MG63 (cell line): Measurements from ENCODE around the gene SFR1. TPM values are rescaled to one million over a fixed set of nuclear protein-coding genes. Genes with fewer than 3 reads are reported as not detected.
"Not testable (repeated sequence)": the region's sequence is repeated elsewhere in the genome, so short reads cannot be mapped to it uniquely, and the experiment has no call there.

Experiments used
- DNase-seq: peaks from one replicate; pipeline ENCODE4 v3.0.0-alpha.2; 2020
- H3K27me3 ChIP-seq: fragments of 250-450 bp; sonication (Bioruptor Pico); 2 replicates; pipeline ENCODE4 v1.5.1; 2020; ENCODE audit warnings: mild to moderate bottlenecking, moderate library complexity
- H3K36me3 ChIP-seq: fragments of 250-450 bp; sonication (Bioruptor Pico); 2 replicates; pipeline ENCODE4 v1.5.1; 2020; ENCODE audit warnings: mild to moderate bottlenecking, moderate library complexity
- H3K4me3 ChIP-seq: fragments of 250-450 bp; sonication (Bioruptor Pico); 2 replicates; pipeline ENCODE4 v1.5.1; 2020; ENCODE audit warnings: mild to moderate bottlenecking, moderate library complexity
- H3K9me3 ChIP-seq: fragments of 250-450 bp; sonication (Bioruptor Pico); 2 replicates; pipeline ENCODE4 v1.5.1; 2020; ENCODE audit warnings: mild to moderate bottlenecking, moderate library complexity
- total RNA-seq: library from RNA; depleted of rRNA; stranded (reverse); fragments of >200 nt; shearing (Covaris generic); gene quantifications from 2 replicates; pipeline ENCODE4 v1.2.3, GENCODE V29; 2014; ENCODE audit warnings: low replicate concordance; rRNA removed

Gene SFR1
- total RNA-seq, 1 experiment from 2014 or later, result 6.6 TPM

DNA sequence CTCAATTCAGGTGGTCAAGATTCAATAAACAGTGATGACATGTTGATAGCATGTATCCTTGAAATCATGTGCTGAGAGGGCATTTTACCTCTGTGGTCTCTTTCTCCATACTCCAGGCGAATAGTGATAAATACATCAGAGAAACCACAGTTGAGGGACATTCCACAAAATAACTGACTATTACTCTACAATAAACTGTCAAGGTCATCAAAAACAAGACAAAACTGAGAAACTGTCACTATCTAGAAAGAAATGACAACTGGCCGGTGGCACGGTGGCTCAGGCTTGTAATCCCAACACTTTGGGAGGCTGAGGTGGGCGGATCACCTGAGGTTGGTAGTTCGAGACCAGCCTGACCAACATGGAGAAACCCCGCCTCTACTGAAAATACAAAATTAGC is 16.2 kb downstream of the SFR1 start:
- Histone ChIP-seq H3K36me3 (no peaks in the 10 kb centered on the region), H3K27me3 (peaks cover 18% of the 10 kb centered on the region), H3K4me3 (no peak overlapping the region), H3K9me3 (no peaks in the 10 kb centered on the region)
- no peak for DNase-seq

DNA sequence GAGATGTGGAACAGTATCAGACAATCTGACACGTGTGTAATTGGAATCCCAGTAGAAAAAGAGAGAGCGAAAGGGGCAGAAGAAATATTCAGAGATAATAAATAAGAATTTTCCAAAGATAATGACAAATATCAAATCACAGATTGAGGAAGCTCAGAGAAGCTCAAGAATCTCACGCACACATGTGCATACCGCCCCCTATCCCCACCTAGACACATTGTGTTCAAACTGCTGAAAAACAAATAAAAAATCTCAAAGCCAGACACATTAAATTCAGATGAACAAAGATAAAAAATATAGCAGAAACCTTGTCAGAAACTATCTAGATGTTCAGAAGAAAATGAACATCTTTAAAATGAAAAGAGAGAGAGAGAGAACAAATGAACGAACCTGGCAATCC is 17.2 kb downstream of the SFR1 start:
- DNase-seq, result no peak
- H3K9me3 ChIP-seq, result no peaks in the 10 kb centered on the region

DNA sequence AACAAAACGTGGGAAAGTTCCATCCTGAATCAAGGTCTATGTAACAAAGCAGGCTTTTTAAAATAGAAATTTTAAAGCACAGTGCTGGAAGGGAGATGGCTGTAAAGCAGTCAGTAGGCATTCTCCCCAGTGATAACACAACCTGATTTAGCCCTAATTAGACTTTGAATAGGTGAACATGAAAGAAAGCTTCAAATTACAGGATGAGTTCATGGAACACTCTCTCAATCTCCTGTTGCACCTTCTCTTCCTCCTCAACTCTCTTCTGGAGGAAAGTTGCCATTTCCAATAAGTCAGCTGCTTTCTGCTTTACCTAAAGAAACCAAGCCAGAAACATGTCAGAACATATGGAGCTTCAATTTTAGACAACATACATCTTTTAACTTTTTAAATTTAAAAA is 20.1 kb downstream of the SFR1 start:
- Histone ChIP-seq H3K36me3 (no peaks in the 10 kb centered on the region), H3K4me3 (no peak overlapping the region), H3K27me3 (peaks cover 16% of the 10 kb centered on the region), H3K9me3 (no peaks in the 10 kb centered on the region)
- no peak for DNase-seq

More for the DNA sequence above, 17.2 kb downstream of the SFR1 start:
- no peaks in the 10 kb centered on the region for H3K36me3 ChIP-seq
- H3K4me3 ChIP-seq, result no peak overlapping the region
- peaks cover 8% of the 10 kb centered on the region for H3K27me3 ChIP-seq

DNA sequence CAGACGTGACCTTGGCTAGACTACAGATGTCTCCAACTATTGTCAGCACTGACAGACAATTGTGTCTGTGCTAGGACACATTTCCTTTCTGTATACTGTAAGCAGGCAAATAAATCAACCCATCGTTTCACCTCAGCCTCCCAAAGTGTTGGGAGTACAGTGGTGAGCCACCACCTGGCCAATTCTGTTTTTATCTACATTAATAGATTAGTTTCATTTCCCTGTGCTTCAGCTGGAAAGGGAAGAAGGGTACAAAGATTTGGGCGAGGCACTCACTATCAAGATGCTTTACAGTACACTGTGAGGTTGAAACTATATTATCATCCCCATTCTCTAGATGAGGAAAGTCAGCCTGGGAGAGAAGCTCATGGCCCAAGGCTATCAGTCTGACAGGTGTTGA is 21.9 kb downstream of the SFR1 start:
- H3K36me3 ChIP-seq, result no peaks in the 10 kb centered on the region
- H3K4me3 ChIP-seq, result no peak overlapping the region
- no peak for DNase-seq
- no peaks in the 10 kb centered on the region for H3K9me3 ChIP-seq
- H3K27me3 ChIP-seq, result peaks cover 18% of the 10 kb centered on the region

DNA sequence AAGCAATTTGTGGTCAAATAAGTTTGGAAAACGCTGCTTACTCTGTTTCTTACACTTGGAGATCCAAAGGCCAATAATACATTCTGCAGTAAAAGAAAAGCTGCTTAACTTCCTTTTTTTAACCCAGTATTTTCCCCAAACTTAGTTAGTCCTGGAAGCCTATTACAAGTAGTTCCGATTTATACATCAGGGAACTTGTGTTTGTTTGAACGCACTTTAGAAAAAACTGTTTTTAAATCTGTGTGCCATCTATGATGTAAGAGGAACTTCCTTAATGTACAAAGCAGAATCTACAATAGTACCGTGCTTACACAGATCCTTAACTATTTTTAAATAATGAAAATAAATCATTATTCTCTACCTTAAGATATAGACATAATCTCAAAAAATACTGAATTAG is 23.0 kb downstream of the SFR1 start:
- no peak overlapping the region for H3K4me3 ChIP-seq
- no peak for DNase-seq
- H3K36me3 ChIP-seq, result no peaks in the 10 kb centered on the region
- peaks cover 18% of the 10 kb centered on the region for H3K27me3 ChIP-seq
- H3K9me3 ChIP-seq, result no peaks in the 10 kb centered on the region

DNA sequence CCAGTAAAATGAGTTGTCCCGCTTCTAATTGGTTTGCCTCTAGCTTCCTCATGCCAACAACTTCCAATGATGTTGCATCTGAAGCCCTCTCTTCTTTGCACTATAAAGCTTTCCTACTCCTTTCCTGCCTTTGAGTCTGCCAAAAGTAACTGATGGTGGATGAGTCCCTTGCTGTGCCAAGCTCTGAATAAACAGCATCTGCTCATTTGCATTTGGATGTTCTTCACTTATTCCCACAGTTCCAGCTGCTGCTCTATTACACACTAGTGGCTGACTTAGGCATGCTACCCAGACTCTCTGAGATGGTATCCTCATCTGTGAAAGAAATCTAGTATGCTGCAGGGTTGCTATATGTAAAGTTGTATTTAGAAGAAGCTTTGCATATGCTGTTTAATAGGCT is 24.9 kb downstream of the SFR1 start:
- Histone ChIP-seq H3K4me3 (no peak overlapping the region), H3K9me3 (peaks cover 3% of the 10 kb centered on the region), H3K27me3 (peaks cover 18% of the 10 kb centered on the region), H3K36me3 (no peaks in the 10 kb centered on the region)
- no peak for DNase-seq

DNA sequence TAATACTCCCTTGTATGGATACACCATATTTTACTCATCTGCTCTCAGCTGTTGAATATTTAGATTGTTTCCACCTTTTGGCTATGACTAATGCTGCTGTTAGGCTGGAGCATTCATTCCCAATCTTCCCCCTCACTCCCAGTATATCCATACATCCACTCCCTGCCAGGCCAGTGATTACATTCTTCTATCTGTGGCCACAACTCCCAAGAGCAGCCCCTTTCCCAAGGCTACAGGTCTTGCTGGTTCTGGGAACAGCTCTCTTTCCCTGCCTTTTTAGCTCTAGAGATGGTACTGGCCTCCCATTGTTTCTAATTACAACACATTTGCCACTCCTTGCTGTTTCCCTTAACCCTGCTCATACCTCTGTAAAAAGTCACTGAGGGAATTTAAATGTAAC is 28.2 kb downstream of the SFR1 start:
- peaks cover 7% of the 10 kb centered on the region for H3K9me3 ChIP-seq
- no peak overlapping the region for H3K4me3 ChIP-seq
- DNase-seq, result no peak
- no peaks in the 10 kb centered on the region for H3K36me3 ChIP-seq
- peaks cover 16% of the 10 kb centered on the region for H3K27me3 ChIP-seq

DNA sequence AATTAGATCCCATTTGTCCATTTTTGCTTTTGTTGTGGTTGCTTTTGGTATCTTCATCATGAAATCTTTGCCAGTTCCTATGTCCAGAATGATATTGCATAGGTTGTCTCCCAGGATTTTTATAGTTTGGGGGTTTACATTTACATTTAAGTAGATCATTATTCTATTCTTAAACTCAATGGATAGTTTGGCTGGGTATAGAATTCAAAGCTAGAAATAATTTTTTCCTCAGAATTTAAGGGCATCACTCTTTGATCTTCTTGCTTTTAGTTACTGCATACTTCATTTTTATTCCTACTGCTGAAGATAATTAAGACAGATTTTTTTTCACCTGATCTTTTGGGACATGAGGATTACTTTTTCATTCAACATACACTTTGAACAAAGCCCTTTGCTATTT is 29.8 kb downstream of the SFR1 start:
- peaks cover 7% of the 10 kb centered on the region for H3K9me3 ChIP-seq
- no peaks in the 10 kb centered on the region for H3K36me3 ChIP-seq
- no peak overlapping the region for H3K4me3 ChIP-seq
- peaks cover 6% of the 10 kb centered on the region for H3K27me3 ChIP-seq
- no peak for DNase-seq

DNA sequence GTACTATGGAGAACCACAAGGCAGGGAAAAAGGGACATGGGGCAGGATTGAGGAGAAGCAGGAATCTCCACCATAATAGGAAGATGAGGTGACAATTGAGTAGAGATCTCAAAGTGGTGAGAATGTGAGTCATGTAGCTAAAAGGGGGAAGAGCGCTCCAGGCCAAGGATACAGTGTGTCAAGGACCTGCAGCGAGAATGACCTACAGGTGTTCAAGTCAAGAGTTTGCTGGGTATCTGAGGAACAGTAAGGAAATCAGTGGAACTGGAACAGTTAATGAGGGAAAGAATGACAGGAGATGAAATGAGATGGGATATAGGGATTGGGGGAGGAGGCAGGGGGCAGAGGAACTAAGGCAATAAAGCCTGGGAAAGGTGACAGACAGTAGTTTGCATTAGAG is 33.6 kb downstream of the SFR1 start:
- Histone ChIP-seq H3K9me3 (peaks cover 7% of the 10 kb centered on the region; the same call in 1 of the 2 replicates), H3K27me3 (peaks cover 7% of the 10 kb centered on the region), H3K4me3 (no peak overlapping the region), H3K36me3 (no peaks in the 10 kb centered on the region)
- DNase-seq, result no peak

DNA sequence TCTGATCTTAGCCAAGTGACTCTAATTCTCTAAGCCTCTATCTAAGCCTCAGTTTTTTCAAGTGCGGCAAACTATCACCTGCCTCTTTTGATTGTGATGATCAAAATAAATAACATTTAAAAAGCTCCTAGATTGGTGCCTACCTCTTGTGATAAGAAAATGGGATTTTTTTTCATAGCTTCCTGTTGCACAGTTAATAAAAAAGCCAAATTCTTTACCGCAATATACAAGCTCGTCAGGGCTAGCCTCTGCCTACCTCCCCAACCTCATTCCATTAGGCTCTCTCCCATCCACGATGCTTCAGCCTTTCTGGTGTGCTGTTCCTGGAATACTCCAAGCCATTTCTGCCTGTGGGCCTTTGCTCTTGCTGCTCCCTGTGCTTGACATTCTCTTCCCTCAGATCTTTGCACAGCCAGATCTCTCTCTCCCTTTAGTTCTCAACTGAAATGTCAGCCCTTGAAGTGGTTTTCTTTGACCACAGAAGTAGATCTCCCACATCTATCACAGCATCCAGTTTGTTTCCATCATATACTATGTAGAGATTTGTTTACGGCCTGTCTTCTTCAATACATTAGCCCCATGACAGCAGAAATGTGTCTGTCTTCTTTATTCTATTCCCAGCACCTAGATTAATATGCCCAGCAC is 48.8 kb downstream of the SFR1 start:
- H3K27me3 ChIP-seq, result peaks cover 11% of the 10 kb centered on the region; the same call in 1 of the 2 replicates
- no peak for DNase-seq
- 0 out of 2 replicates have a peak, but pooled peaks cover 4% of the 10 kb centered on the region for H3K9me3 ChIP-seq
- no peak overlapping the region for H3K4me3 ChIP-seq
- no peaks in the 10 kb centered on the region for H3K36me3 ChIP-seq

DNA sequence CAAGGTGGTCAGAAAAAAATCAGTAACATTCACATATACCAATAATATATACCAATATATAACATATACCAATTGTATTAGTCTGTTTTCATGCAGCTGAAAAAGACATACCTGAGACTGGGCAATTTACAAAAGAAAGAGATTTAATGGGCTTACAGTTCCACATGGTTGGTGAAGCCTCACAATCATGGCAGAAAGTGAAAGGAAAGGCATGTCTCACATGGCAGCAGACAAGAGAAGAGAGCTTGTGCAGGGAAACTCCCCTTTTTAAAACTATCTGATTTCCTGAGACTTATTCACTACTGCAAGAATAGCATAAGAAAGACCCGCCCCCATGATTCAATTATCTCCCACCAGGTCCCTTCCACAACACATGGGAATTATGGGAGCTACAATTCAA is 52.2 kb downstream of the SFR1 start:
- not testable (repeated sequence) for DNase-seq, H3K36me3 ChIP-seq, H3K4me3 ChIP-seq, H3K27me3 ChIP-seq, H3K9me3 ChIP-seq

Other genes with a start within 250 kb of the SFR1 start
- 29.1 and 33.2 TPM in 2 replicates for gene STN1, start 204.0 kb upstream of the SFR1 start, total RNA-seq
- 19.0 and 31.0 TPM in 2 replicates for gene SLK, start 155.0 kb upstream of the SFR1 start, total RNA-seq
- 0.30 and 0.74 TPM in 2 replicates for gene COL17A1, start 36.3 kb upstream of the SFR1 start, total RNA-seq
- gene CFAP43, start 110.2 kb downstream of the SFR1 start, total RNA-seq, result 0.89 TPM in 1 of 2 replicates, not detected in the other
- gene GSTO1, start 132.7 kb downstream of the SFR1 start, total RNA-seq, result 191 and 245 TPM in 2 replicates
- 0.62 and 1.8 TPM in 2 replicates for gene GSTO2, start 147.0 kb downstream of the SFR1 start, total RNA-seq
- gene ITPRIP, start 216.3 kb downstream of the SFR1 start, total RNA-seq, result 5.6 and 15.5 TPM in 2 replicates
- gene CFAP58, start 231.7 kb downstream of the SFR1 start, total RNA-seq, result 0.05 and 0.20 TPM in 2 replicates